COLO668 (cell line): ENCODE measurements around the gene SIRPA.
"Not testable (repeated sequence)": the region's sequence is repeated elsewhere in the genome, so short reads cannot be mapped to it uniquely, and the experiment has no call there.

Source experiments
- DNase-seq: peaks from one replicate; lab custom pipeline; 2025; ENCODE audit not compliant: unreplicated experiment; lab: John Stamatoyannopoulos, UW

SIRPA gene

DNA sequence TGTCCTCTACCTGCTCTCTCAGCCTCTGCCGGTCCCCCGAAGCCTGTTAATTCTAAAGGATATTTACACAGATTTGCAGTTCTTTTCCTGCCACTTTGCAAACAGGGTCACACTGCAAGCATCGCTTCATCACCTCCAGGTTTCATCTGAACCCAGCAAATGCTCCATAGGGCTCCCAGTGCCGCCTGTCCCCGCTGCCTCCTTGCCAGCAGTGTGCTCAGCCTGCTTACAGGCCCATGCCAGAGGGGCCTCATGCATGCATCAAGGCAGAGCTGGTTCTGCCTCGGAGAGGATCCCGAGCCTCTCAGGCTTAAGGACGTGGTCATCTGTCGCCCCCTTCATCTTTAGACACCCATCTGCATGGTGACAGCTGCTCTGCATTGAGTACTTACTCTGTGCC lies 10.5 kb downstream of the SIRPA start:
- no peak for DNase-seq

DNA sequence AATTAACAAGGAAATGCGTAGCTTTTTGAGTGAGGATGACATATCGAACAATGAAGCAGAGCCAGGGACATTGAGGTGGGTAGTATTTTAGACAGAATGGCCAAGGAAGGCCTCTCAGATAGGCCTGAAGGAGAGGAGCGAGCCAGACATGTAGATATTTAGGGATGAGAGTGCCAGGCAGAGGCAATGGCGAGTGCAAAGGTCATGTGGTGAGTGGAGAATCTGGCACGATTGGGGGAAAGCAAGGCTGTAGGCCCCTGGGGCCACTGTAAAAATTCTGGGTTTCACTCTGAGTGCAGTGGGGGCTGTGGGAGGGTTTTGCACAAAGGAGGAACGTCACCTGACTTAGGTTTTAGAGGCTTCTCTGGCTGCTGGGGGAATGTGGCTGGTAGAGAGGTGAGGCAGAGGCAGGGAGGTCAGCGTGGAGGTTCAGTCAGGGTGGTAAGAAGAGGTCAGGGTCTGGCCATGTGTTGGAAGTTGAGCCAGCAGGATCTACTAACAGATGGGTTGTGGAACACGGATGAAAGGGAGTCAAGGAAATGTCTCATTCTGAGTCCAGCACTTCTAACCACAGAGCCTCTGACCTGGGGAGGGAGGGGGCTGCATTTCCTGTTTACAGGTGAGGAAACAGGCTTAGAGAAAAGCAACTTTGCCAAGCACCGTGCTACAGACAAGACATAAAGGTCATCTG lies 11.3 kb downstream of the SIRPA start:
- DNase-seq, result no peak

DNA sequence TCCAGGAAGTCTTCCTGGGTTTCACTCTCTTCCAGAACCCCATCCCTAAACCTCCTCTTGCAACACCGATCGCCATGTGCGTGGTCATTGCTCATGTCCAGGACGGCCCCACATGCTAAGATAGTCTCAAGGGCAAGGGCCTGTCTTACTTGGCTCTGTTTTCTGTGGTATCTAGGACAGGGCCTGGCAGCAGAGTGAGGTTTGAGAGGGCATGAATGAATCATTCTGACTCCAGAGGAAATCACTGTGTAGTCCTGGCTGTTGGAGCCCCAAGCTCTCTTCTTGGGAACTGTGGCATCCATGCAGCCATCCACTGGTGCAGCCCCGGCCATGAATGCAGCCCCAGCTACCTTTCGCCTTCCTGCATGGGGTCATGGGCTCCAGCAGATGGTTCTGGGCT lies 12.4 kb downstream of the SIRPA start:
- DNase-seq, result no peak

DNA sequence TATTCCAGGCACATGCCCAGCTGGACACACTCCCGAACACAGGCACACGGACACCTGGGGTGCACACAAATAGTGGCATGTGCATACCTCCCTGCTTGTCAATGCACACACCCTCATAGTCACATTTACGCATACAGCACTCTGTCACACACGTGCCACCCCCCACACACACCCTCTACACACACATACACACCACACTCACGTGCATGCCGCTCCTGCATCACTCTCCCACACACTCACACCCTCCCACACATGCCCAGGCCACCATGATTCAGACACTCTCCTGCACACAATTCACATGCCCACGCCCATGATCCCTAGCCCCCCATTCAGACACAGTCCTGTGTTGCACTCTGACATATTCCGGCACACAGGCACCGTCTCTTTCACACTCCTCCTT lies 13.0 kb downstream of the SIRPA start:
- DNase-seq, result no peak

DNA sequence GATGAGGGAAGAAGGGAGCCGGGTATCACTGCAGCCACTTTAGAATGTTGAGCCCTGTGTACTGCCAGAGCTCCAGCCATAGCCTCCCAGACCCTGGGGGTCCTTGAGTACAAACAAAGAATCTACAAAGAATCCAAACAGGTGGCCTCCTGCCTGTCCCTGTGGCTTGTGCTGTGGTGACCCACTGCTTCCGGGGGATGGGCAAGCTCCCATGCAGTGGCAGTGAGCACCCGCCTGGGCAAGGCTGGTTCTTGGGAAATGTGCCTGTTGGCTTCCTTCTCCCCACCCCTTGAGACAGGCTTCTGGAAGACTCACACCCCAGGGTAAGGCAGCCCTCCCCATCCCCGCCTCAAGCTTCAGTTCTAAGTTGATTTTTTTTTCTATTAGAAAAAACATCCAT lies 13.9 kb downstream of the SIRPA start:
- DNase-seq, result no peak

DNA sequence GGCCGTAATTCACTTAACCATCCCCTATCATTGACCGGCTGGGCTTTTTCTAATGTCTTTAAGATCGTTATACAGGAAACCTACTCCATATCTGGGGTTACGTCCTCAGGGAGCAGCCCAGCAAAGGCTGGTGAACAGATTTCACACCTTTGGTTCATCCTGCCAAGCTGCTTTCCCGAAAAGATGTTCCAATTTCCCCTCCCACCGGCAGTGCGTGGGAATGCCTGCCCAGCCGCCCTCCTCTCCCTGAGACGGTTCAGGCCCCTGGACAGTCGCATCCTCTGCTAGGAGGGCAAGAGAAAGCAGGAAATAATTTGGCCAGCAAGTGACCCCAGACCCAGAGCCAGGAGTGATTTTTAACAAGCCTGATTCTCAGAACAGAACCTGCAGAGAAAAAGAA lies 16.3 kb downstream of the SIRPA start:
- no peak for DNase-seq

DNA sequence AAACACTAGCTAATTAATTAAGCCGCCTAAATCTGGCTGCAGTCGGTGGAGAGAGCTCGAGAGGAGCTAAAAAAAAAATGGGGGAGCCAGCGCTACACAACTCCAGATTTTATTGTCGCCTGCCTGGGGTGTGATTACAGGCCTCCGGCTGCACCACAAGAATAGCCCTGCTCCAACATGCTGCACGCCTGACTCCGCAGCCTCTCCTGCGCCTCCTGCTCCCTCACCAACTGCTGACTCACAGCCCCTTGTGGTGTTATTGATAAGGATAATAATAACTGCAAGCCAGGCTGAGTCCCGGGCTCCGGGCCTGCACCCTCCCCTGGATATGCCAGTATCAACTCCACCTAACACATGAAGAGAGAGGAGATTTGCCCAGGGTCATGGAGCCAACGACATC lies 16.8 kb downstream of the SIRPA start:
- no peak for DNase-seq

DNA sequence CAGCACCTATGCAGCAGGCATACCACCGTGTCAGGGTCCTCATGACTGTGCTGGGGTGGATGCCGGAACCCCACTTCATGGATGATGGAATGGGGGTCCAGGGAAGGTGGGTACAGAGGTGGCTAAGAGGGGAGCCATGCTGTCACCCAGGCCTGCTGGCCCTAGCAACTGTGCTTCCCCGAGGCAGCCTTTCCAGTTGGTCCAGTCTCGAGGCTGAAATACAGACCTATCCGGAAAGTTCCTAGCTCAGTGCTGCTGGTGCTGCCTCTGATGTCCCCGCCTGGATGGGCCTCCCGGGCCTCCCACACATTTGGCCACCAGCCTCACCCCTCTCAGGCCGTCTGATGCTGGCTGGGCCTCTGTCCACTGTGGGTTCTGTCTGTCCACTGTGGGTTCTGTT lies 17.4 kb downstream of the SIRPA start:
- no peak for DNase-seq

DNA sequence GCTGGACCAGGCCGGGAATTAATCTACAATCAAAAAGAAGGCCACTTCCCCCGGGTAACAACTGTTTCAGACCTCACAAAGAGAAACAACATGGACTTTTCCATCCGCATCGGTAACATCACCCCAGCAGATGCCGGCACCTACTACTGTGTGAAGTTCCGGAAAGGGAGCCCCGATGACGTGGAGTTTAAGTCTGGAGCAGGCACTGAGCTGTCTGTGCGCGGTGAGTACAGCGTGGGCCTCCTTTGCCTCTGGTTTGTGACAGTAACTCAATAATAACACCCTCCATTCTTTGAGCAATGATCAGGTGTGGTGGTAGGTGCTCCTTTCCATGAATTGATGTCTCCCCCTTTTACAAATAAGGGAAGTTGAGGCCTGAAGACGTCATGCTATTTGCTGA lies 20.0 kb downstream of the SIRPA start:
- DNase-seq, result not testable (repeated sequence)

DNA sequence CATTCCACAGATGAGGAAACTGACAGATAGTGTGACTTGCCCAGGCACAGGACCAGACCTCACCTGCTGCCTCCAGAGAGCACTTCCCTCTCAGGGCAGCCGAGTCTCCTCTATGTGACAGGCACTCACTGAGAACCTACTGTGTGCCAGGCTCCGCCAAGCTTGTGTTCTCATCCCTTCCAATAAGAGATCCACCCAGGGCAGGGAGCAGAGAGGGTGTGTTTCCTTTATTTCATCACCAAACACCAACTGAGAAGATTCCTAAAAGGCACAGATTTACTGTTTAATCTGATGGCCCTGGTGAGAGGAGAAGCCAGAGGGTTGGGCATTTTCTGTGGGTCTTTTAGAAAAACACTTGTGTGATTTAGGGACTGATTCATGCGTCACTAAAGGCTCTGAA lies 20.5 kb downstream of the SIRPA start:
- DNase-seq, result no peak

DNA sequence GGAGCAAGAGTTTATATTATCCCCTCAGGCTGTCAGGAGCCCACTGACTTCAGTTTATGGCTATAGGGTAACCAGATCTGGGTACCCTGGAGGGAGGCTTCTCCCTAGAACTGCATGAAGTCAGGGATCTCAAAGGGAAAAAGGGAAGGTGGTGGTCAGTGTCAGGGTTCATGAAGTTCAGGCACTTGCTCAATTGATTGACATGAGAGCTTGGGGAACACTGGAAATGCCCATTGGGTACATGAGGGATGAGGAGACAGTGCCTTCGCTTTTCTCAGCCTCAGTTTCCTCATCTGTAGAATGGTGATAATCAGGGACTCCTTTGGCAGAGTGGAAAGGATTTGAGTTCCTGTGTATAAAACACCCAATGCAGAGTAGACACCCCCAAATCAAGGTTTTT lies 22.6 kb downstream of the SIRPA start:
- no peak for DNase-seq

DNA sequence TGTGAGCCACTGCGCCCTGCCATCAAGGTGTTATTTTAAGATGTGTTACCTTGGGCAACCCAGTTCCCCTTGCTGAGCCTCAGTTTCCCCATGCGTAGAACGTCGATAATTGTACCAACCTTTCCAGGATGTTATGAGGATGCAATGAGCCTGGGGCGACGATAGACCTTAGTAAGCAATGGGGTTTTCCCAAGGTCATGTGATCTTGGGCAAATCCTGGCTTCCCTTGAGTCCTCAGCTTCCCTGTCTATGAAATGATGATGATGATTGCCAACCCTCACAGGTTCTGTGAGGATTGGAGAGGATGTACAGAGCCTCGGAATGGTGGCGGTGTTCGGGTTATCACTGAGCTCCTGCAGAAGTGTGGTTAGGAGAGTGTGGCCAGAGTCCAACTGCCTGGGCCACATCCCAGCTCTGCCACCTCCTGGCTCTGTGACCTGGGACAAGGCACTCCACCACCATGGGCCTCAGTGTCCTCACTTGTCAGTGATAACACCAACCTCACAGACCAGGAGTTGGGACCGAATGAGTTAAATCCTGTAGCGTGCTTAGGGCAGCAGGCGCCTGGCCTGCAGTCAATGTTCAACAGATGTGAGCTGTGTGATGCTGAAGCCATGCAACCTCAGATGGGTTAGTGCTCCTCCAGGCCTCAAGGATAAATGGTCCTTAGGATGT lies 23.4 kb downstream of the SIRPA start:
- DNase-seq, result no peak

DNA sequence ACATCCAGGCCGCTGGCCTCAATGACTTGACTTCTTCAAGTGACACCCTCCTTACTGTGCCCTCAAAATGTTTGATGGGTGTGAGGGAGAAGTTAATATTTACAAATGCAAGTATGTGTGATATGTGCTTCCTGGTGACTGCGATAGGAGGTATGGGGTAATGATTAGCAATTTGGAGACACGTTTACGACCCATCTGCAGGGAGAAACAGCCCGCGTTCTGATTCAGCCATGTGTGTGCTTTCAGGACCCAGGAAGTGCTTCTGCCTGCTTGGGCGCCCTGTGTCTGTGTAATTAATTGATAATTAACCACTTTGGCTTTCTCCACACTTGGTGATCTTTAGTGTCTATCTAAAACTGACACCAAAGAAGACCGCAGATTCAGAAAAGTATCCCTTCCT lies 25.0 kb downstream of the SIRPA start:
- no peak for DNase-seq

DNA sequence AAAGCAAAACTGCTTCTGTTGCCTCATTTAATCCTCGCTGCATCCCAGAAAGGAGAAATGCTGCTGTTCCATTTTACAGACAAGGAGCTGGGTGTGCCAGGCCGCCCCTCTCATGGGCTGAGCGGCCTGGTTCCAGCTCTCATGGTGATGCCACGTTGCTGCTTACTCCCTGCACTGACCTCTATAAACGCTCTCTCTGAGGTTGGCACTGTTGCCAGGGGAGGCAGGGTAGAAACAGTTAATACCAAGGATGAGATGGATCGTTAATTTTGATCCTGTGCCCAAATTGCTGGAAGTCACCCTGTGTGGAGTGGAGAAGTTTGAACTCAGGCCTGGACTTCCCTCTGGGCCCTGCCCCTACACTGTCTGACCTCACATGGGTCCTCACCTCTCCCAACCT lies 25.6 kb downstream of the SIRPA start:
- DNase-seq, result no peak

DNA sequence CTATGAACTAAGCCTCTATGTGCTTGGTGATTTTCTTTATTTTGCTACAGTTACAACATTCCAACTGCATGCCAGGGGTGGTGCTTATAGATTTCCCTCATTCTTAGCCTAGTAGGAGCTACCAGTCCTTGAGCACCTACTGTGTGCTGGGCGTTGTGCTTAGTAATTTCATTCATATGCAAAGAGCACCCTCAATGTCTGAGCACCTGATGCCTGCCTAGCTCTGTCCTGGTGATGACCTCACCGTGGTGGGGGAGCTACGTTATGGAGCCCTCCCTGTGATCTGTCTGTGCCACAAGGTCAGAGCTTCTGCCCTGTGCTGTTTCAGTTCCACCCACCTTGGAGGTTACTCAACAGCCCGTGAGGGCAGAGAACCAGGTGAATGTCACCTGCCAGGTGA lies 26.8 kb downstream of the SIRPA start:
- DNase-seq, result not testable (repeated sequence)

DNA sequence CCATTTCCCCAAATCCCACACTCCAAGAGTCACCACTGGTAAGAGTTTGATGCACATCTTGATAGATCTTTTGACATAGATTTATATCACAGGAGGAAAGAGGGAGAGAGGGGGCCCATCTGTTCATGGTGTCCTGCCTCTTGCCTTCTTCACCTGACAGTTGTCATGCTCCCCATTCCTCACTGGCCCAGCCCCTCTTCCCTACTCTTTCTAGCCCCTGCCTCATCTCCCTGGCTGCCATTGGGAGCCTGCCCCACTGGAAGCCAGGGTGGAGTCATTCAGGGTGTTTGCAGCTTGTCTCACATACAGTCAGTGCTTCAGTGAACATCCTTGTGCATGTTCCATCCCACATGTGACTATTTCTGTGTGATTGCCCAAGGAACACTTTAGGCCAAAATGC lies 27.6 kb downstream of the SIRPA start:
- DNase-seq, result no peak

DNA sequence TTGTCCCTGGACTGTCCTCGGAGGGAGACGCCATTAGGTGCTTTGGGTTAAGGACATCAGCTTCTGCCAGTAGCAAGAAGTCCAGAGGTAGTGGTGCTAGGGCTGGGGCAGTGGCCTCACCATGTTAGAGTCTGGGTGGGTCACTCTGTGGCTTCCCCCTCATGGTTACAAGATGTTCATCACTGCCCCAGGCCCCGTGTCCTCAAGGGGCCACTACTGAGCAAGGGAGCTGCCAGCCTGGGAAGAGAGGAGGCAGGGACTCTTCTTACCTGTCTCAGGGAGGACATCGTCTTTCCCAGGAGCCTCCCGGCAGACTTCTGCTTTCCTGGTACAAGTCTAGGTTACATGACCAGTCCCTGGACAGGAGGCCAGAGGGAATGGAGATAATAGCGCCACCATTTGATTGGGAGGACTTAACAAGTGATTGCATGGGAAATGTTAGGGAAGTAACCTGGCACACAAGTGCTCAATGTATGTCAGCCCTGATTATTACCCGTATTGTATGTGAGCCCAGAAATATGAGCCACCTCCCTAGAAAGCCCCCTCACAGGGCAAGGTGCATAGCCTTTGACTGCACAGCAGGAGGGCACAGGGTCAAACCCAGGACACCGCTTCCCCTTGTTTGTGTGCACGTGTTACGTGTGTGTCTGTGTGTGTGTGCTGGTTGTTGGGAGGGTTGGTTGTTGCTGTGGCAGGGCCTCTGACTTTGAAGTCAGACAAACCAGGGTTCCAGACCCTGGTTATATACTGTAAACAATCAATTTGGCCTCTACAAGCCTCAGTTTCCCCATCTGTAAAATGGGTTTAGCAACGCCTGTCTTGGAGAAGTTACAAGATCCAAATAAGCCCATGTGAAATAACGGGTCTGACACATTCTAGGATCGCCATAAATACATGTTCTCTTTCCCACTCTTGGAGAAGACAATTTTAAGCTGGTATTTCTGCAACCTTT lies 30.0 kb downstream of the SIRPA start:
- no peak for DNase-seq

DNA sequence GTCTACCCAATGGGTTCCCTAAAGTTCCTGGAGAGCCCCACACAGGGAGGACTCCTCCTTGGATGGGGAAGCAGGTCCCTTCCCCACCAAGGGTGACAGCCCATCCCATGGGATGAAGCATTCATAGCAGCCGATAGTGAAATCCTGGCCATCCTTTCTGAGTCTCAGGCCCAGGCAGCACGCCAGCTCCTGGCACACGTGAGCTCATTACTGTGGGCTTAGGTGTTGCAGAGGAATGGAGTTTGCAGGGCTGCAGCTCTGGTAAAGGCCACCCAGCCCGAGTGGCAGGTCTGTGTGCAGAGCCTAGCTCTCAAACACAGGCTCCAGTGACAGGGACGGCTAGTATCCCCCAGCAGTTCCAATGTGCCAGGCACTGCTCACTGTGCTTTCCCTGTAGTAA lies 31.0 kb downstream of the SIRPA start:
- no peak for DNase-seq

DNA sequence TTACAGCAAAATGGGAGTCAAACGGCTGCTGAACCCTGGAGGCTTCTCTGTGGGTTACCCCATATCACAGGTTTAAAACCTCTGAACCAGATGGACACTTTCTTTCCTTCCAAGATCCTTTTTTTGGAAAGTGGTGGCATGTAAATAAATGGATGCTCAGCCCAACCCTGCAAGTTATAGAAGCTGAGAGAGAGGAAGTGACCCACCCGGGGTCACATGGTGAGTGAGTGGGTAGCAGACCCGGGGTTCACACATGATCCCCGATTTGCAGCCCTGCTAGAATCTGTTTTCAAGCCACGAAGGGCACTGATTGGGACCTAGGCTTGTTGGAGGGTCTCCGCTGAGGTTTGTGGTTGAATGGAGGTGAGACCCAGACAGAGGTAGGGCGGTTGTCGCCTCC lies 32.0 kb downstream of the SIRPA start:
- DNase-seq, result no peak

DNA sequence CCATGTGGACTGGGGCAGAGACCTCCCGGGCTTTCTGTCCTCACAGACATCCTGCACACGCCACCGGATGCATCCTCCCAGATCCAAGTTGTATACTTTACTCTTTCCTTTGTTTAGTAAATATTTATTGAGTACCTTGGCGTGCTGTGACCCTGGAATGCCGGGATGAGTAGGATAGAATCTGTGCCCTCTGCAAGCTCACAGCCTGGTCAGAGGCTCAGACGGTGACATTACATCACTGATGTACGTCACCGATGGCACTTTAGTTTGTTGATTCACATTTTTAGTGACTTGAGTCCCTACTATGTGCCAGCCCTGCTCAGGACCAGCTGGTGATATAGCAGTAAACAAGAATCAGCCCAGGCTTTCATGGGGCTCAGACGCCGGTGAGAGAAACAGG lies 32.9 kb downstream of the SIRPA start:
- DNase-seq, result no peak

DNA sequence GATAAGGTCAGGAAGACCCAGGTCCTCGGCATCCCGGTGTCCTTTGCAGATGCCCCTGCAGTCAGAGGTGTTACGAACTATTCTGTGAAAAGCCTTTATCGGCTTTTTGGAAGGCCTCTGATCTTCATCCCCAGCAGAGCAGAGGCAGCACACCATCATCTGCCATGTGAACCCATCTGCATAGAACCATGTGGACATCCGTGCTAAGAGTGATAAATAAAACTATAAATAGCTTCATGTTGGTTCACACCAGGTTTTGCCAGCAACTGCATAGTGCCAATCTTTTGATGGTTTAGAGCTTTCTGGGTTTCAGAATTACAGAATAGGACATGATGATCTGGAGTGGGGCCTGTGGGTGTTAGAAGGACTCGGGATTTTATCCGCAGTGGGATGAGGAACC lies 33.6 kb downstream of the SIRPA start:
- no peak for DNase-seq

DNA sequence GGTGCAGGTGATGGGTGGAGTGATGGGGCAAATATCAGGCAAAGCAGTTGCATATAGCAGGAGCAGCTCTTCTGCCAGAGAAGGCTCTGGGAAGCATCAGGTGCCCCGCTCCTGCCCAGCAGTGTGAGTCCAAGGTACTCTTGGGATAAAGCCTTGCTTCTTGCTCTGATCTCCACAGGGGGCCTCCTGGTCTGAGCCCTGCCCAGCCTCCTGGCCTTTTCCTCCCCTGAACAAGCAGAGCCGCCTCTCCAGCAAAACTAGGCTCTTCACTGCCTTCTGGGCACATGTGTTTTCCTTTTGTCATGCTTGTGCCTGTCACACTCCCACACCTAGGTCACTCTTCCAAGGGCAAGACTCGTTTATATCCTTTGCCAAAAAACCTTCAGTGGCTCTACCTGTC lies 34.3 kb downstream of the SIRPA start:
- DNase-seq, result no peak
